MV-4-11 (cell line): ENCODE data around the gene BACH1.
"Not testable (repeated sequence)": the region's sequence is repeated elsewhere in the genome, so short reads cannot be mapped to it uniquely, and the experiment has no call there.

Source experiments
- DNase-seq: peaks from one replicate; lab custom pipeline; 2025; lab: John Stamatoyannopoulos, UW

BACH1 gene

GRCh38 chr21:29298348-29299045 is at the start of gene BACH1:
Gene BACH1 (plus strand): TSS chr21:29298922. CDS start chr21:29321281, 22,359 bp downstream.
- peak; percentile 81 for DNase-seq

DNA sequence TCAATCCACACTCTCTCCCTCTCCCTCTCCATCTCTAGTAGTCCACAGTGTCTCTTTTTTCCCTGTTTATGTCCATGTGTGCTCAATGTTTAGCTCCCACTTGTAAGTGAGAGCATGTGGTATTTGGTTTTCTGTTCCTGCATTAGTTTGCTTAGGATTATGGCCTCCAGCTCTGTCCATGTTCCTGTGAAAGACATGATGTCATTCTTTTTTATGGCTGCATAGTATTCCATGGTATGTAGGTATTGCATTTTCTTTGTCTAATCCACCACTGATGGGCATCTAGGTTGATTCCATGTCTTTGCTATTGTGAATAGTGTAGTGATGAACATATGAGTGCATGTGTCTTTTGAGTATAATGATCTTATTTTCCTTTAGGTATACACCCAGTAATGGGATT is 49.4 kb upstream of the BACH1 start:
- DNase-seq: not testable (repeated sequence)

GRCh38 chr21:29250636-29251035 is 48.1 kb upstream of the BACH1 start:
- DNase-seq: peak; percentile 90

DNA sequence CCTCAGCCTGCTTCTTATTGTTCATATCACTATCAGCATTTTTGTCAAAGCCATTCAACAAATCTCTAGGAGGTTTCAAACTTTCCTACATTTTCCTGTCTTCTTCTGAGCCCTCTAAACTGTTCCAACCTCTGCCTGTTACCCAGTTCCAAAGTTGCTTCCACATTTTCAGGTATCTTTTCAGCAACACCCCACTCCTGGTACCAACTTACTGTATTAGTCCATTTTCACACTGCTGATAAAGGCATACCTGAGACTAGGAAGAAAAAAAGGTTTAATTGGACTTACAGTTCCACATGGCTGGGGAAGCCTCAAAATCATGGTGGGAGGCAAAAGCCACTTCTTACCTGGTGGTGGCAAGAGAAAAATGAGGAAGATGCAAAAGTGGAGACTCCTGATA is 44.9 kb upstream of the BACH1 start:
- not testable (repeated sequence) for DNase-seq

DNA sequence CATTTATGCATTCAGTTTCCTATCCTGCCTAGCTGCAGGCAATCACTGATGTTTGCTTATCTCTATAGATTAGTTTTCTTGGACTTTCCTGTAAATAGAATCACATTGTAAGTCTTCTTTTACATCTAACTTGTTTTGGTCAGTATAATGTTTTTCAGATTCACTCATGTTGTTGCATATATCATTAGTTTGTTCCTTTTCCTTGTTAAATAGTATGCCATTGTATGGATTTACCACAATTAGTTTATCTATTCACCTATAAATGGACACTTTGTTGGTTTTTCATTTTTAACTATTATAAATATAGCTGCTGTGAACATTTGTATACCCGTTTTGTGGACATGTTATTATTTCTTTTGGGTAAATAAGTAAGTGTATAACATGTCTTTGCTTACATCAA is 44.2 kb upstream of the BACH1 start:
- no peak for DNase-seq

DNA sequence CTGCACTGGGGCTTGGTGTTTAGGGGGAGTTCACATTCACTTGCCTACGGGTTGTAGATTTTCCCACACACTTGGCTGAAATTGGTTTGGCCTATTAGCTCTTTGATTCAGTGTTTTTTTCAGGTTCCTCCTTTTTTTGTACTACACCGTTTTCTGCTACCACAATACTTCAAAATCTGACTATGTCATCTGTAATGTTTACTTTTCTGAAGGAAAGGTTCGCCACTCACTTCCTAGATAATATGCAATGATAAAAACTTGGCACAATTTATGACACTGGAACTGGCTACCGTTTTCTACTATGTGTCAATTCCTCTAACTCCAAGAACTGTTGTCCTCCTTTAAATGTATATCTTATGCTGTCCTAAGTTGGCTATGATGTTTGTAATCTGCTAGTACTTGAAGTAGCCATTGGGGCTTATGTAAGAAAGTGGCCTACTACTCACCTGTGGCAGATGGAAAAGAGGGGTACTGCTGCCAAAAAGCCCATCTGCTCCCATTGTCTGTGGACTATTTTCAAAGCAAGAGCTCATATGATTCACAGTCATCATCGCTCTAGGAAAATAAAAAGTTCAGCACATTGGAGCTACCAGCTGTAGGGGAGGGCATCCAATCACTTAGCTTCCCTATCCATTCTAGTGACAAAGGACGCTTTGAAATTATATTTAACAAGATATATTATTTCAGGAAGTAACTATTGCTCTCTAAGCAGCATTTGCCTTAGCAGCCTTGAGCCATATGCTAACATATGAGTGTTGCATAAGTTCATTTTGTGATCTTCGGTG is 42.4 kb upstream of the BACH1 start:
- DNase-seq: peak; percentile 63

- DNase-seq: no peak
Observed at GRCh38 chr21:29257701-29258100, 41.0 kb upstream of the BACH1 start.

GRCh38 chr21:29258626-29259338 is 39.9 kb upstream of the BACH1 start:
- DNase-seq: no peak

GRCh38 chr21:29260461-29260860 is 38.3 kb upstream of the BACH1 start:
- no peak for DNase-seq

GRCh38 chr21:29261555-29262540 is 36.9 kb upstream of the BACH1 start:
- DNase-seq: no peak

DNA sequence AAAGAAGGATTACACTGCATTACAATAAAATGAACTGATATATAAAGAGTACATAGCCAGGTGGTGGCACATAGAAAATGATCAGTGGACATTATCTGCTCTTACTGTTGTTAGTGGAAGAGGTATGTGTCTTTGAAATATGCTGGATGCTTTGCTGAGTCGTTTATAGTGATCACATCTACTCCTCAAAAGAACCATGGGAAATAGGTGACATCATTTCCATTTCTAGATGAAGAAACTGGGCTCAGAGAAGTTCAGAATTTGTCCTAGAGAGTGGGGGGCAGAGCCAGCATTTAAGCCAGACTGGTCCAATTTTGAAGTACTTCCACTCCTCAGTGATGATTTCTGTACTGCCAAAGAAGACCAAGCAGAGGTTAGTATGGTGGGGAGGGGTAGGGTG is 34.0 kb upstream of the BACH1 start:
- DNase-seq: no peak

GRCh38 chr21:29265690-29266479 is 32.8 kb upstream of the BACH1 start:
- no peak for DNase-seq

DNA sequence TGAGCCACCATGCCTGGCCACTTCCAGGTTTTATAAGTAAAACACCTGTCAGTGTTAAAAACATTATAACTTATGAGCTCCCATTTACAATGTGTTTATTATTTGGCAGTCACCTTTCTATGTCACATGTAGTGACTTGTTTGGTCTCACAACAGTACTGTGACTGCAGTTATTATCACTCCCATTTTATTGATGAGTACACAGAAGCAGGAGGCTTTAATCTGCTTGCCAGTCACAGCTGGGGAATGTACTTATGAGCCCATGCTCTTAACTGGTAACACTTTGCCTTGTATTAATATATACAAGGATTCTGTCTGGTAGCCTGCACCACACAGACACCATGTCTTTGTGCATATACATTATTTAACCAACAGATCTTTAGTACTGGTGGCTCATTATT is 31.1 kb upstream of the BACH1 start:
- no peak for DNase-seq

DNA sequence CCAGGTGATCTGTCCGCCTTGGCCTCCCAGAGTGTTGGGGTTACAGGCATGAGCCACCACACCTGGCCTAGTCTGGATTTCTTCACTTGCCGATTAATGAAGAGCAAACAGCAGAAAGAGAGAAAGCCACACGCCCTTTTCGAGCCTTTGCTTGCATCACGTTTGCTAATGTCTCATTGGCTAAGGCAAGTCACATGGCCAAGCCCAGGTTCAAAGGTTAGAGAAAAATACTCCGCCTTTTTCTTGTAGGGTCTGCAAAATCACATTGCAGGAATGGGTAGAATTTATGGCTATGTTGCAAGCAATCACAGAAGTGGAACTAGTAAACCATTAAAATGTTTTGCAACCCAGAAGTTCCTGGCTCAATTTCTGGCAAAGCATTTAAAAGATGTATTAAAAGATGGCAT is 26.8 kb upstream of the BACH1 start:
- DNase-seq: peak; percentile 96

DNA sequence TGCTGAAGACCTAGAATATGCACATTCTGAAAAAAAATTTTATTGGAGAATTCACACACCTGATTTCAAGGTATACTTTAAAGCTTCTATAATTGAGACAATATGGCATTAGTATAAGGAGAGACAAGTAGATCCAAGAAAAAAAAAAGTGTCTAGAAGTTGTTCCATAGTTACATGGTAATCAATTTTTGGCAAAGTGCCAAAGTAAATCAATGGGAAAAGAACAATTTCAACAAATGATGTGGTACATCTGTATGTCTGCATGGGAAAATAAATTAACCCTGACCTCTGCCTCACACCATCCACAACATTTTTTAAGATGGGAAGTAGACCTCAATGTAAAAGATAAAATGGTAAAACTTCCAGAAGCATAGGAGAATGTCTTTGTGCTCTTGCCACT is 21.3 kb upstream of the BACH1 start:
- DNase-seq: no peak

DNA sequence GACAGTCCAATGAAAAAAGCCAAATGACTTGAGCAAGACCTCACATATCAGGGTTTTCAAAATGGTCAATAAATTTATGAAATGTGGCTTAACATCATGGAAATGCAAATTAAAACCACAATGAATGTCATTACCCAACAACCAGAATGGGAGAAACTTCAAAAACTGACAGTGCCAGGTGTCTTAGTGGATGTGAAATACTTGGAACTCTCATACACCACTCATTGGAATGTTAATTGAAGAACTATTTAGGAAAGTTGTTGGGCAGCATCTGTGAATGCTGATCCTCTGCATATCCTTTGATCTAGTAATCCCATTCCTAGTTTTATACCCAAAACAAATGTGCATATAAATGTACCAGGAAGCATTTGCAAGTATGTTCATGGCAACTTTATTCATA is 19.2 kb upstream of the BACH1 start:
- DNase-seq: no peak

- not testable (repeated sequence) for DNase-seq
Observed at GRCh38 chr21:29281801-29282200, 16.9 kb upstream of the BACH1 start.

DNA sequence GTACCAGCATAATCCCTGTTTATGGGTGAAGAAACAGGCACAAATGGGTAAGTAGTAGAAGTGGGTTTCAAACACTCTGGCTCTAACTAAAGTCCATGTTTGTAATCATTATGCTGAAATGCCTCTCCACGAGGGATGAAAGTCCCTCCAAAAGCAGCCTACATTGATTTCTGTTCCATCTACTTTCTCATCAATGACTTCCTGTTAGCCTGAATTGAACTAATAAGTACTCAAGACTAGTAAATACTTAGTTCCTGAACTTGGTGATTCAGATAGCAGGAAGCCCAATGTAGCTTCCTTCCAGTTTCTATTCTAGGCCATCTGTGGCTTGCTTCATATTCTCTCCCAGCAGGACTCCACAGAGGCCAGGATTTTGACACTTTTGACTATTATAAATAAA is 11.3 kb upstream of the BACH1 start:
- DNase-seq: peak; percentile 89

DNA sequence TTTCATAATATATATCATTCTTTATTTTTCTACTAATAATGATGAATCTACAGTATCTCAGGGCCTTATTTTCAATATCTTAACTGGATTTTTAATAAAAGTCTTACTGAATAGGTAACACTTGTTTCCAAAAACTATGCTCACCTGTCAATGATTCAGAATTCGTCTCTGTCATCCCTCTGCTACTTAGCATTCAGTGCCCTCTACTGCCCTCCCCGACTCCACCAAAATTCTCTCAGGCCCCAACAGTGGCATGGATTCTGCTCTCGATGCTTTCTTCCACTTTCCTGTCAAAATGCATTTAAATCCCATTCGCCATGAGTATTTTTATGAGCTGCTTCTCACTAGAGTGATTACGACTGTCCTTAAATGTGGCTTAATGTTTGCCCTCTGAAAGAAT is 10.5 kb upstream of the BACH1 start:
- no peak for DNase-seq

DNA sequence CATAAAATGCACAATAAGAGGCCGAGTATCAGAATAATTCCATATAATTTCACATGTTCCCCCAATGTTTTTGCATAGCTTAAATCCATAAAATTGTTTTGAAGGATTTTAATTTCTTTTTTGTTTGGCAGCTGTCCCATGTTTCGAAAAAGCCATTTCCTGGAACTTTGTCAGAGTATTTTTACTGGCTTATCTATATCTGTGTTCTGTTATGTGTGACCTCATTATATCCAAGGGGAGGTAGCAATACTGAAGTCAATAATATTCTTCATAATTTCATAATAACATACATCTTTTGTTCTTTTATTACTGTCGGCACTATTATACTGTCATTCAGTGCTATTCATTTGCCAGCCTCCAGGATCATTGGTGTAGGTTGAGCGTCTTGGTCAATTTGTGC is 9.4 kb upstream of the BACH1 start:
- no peak for DNase-seq

GRCh38 chr21:29290240-29290639 is 8.5 kb upstream of the BACH1 start:
- no peak for DNase-seq
